AG09309 (cell line): Measurements from ENCODE around the gene CASP2.

ENCODE experiments used
- DNase-seq: peaks from one replicate; pipeline ENCODE4 v3.0.0-alpha.2; 2010; ENCODE audit warnings: low read depth
- H3K4me3 ChIP-seq: 2 replicates; pipeline ENCODE4 v1.5.1; 2011; ENCODE audit warnings: mild to moderate bottlenecking, low read depth, low read length, moderate library complexity; ENCODE audit not compliant: control insufficient read depth
- CTCF ChIP-seq: IDR thresholded peaks from 2 replicates; pipeline ENCODE4 v1.5.1; 2011; ENCODE audit warnings: mild to moderate bottlenecking, low read depth, low read length, inconsistent platforms; ENCODE audit not compliant: insufficient read depth, control insufficient read depth; ENCODE audit errors: missing control alignments

The CASP2 gene

DNA sequence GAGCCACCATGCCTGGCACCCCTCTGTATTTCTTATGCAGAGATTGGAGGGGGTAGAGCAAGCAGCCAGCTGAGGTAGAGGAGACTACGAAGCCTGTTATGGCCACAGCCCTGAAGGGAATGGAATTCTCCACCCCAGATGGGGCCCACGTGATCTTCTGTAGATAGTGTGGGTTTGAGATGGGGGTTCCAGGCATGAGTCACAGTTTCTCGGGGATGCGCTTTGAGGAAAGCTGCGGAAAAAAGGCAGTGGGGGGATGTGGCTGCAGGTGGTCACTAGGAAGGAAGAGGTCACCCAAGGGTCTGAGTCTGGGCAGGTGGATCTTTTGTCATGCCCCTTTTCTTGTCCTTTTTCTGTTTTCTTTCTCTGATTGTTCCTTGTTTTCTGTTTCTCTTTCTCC is 62.9 kb downstream of the CASP2 start:
- no peak for TF ChIP-seq CTCF
- DNase-seq = no peak
- H3K4me3 ChIP-seq = no peak overlapping the region

- no peak for TF ChIP-seq CTCF
- DNase-seq = no peak
- no peak overlapping the region for H3K4me3 ChIP-seq
These were observed 63.4 kb downstream of the CASP2 start for GRCh38 chr7:143351574-143351973.

DNA sequence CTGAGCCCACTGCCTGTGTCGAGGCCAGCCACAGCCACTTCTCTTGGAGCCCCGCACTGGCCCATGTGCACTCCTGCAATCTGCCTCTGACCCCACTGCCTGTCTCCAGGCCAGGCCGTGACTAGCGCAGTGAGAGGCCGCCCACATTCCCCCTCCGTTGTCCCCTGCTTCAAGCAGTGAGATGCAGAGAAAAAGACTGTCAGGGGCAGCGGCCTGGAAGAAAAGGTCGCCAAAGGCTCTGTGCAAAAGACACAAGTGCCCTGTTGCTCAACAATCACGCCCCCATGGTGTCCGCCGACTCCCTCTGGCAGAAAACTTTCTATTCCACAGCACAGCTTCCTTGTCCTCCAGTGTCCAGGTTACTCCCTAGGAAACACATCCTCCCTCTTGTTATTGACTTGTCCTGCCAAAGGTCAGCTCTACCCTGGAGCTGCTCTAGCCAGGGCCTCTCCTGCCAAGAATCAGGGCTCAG is 64.4 kb downstream of the CASP2 start:
- no peak for TF ChIP-seq CTCF
- no peak overlapping the region for H3K4me3 ChIP-seq
- DNase-seq = no peak

DNA sequence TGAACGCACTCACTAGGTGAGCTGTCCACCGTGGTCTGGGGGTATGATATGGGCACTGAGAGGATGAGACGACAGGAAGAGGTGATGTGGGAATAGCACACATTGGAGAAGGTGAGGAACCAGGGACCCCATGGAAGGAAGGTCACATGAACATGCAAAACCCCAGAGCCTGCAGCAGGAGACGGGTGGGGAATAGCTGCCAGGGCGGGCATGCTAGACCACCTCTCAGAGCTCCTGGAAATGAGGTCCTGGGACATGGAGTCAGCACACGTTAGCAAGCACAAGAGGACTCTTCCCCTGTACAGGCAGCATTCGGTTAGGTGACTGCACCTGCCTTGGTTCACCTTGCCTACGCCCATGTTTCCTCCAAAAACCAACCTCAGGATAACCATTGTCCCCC is 66.2 kb downstream of the CASP2 start:
- no peak for DNase-seq
- no peak for TF ChIP-seq CTCF

GRCh38 chr7:143354965-143355364 is 66.8 kb downstream of the CASP2 start:
- no peak overlapping the region for H3K4me3 ChIP-seq
- no peak for TF ChIP-seq CTCF
- no peak for DNase-seq

More for the DNA sequence above, 66.2 kb downstream of the CASP2 start:
- no peak overlapping the region for H3K4me3 ChIP-seq

- no peak overlapping the region for H3K4me3 ChIP-seq
- DNase-seq = no peak
- TF ChIP-seq CTCF = peak; percentile 3
These were observed 67.6 kb downstream of the CASP2 start for GRCh38 chr7:143355450-143356385.
